ENCODE measurements around the gene MRPL46. TPM values are rescaled to one million over a fixed set of nuclear protein-coding genes. Genes with fewer than 3 reads are reported as not detected.
"Not testable (repeated sequence)": the region's sequence is repeated elsewhere in the genome, so short reads cannot be mapped to it uniquely, and the experiment has no call there.

MRPL46 gene
- total and polyA plus RNA-seq, 2 of the 13 experiments (the other 11 are each of a cell fraction or from before 2014, with no cell fraction given), result 62.9 to 79.2 TPM

DNA sequence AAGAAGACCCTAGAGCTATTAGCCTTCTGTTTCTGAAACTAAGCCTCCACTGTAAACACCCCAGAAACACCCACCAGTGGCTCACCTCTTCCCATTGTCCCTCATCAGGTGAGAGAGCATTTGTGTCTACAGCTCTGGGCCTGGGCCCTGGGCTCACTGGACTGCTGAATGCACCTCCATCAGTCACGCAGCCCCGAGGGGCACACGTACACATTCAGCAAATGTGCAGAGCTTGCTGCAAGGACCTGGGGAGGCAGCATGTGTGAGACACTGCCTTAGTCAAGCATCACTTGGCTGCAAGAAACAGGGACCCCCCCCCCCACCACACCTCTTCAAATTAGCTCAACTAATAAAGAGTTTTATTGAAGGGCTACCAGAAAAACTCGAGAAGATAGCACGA lies 29.0 kb downstream of the MRPL46 start:
- DNase-seq (ENCODE audit: low spot score), result no peak
- H3K4me2 ChIP-seq (ENCODE audit: low read depth, low read length), result no peak overlapping the region
- POLR2A ChIA-PET, result no interaction called here

DNA sequence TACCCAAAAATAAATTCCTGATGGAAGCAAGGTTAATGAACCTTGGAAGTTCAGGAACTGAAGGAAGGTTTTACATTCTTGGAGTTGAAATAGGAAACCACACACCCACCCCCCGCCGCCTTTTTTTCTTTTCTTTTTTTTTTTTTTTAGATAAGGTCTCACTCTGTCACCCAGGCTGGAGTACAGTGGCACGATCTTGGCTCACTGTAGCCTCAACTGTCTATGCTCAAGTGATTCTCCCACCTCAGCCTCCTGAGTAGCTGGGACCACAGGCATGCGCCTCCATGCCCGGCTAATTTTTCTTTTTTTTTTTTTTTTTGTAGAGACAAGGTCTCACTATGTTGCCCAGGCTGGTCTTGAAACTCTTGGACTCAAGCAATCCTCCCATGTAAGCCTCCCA lies 33.1 kb downstream of the MRPL46 start:
- H3K9me3 ChIP-seq (ENCODE audit: low read length); H3K4me3 ChIP-seq (replicated peaks in 1 of 3; ENCODE audit: insufficient read depth in 1 of 3, low read depth in 2 of 3, low read length in 3 of 3); H3K27me3 ChIP-seq (ENCODE audit: control insufficient read depth in 1 of 2, insufficient read depth in 2 of 2, low read length in 2 of 2); H3K4me2 ChIP-seq (ENCODE audit: low read depth, low read length); H3K79me2 ChIP-seq (ENCODE audit: insufficient read depth, low read length); DNase-seq (ENCODE audit: low spot score); FAIRE-seq; H2AFZ ChIP-seq (ENCODE audit: low read length); H3K36me3 ChIP-seq (replicated peaks in 1 of 2; ENCODE audit: control insufficient read depth in 1 of 2, insufficient read depth in 2 of 2, low read length in 2 of 2); CTCF ChIA-PET (ENCODE audit: low intra/inter-chr PET ratio, low total read pairs); intact Hi-C loops (cut with micrococcal nuclease; ENCODE audit: unreplicated experiment); H3K9ac ChIP-seq (ENCODE audit: insufficient read depth, low read depth, low read length); POLR2A ChIA-PET; H3K27ac ChIP-seq (ENCODE audit: extremely low read length, insufficient read depth, low read length); in situ Hi-C loops (cut with HindIII; ENCODE audit: extremely low pct_ligation_motif_present, low pct_unique_long_range_greater_than_20kb); H4K20me1 ChIP-seq (ENCODE audit: insufficient read depth, low read length); BruUV-seq (replicated peaks); ATAC-seq; H3K4me1 ChIP-seq (ENCODE audit: insufficient read depth, low read length): not testable (repeated sequence)
- WGBS (ENCODE audit: low lambda C conversion rate), result 44% methylated on average over 5 of the region's 5 CpGs

More for the DNA sequence above, 29.0 kb downstream of the MRPL46 start:
- H4K20me1 ChIP-seq (ENCODE audit: insufficient read depth, low read length), result no peaks in the 10 kb centered on the region
- BruUV-seq (replicated peaks), result no TSS peak
- no peak overlapping the region for H3K9ac ChIP-seq (ENCODE audit: insufficient read depth, low read depth, low read length)
- 45% methylated on average over 5 of the region's 5 CpGs for WGBS (ENCODE audit: low lambda C conversion rate)
- H3K4me3 ChIP-seq (replicated peaks in 1 of 3; ENCODE audit: insufficient read depth in 1 of 3, low read depth in 2 of 3, low read length in 3 of 3), result no peak overlapping the region
- no peak for FAIRE-seq
- CTCF ChIA-PET (ENCODE audit: low intra/inter-chr PET ratio, low total read pairs), result no interaction called here
- in situ Hi-C loops (cut with HindIII; ENCODE audit: extremely low pct_ligation_motif_present, low pct_unique_long_range_greater_than_20kb) (no loop called here), intact Hi-C loops (cut with micrococcal nuclease; ENCODE audit: unreplicated experiment) (no loop called here)
- no peaks in the 10 kb centered on the region; a peak in 1 of 5 replicates for H3K27me3 ChIP-seq (ENCODE audit: control insufficient read depth in 1 of 2, insufficient read depth in 2 of 2, low read length in 2 of 2)
- H2AFZ ChIP-seq (ENCODE audit: low read length), result no peak overlapping the region
- no peaks in the 10 kb centered on the region for H3K79me2 ChIP-seq (ENCODE audit: insufficient read depth, low read length)
- no peak for ATAC-seq
- TF ChIP-seq PHF20 (CRISPR knock-in tag; IDR thresholded peaks at IDR 0.05), result no peak
- no peak for TF ChIP-seq MLLT10 (CRISPR knock-in tag; IDR thresholded peaks at IDR 0.05)
- no peak for TF ChIP-seq ZNF761 (CRISPR knock-in tag; conservative IDR thresholded peaks at IDR 0.05)
- TF ChIP-seq, protein P1, sequence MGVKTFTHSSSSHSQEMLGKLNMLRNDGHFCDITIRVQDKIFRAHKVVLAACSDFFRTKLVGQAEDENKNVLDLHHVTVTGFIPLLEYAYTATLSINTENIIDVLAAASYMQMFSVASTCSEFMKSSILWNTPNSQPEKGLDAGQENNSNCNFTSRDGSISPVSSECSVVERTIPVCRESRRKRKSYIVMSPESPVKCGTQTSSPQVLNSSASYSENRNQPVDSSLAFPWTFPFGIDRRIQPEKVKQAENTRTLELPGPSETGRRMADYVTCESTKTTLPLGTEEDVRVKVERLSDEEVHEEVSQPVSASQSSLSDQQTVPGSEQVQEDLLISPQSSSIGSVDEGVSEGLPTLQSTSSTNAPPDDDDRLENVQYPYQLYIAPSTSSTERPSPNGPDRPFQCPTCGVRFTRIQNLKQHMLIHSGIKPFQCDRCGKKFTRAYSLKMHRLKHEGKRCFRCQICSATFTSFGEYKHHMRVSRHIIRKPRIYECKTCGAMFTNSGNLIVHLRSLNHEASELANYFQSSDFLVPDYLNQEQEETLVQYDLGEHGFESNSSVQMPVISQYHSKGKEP (CRISPR knock-in tag; IDR thresholded peaks at IDR 0.05), result no peak
- TF ChIP-seq ZNF225 (CRISPR knock-in tag; IDR thresholded peaks at IDR 0.05), result no peak
- TF ChIP-seq ZNF652 (CRISPR knock-in tag; IDR thresholded peaks at IDR 0.05; ENCODE audit: borderline replicate concordance, low read depth), result no peak
- TF ChIP-seq SP140L (CRISPR knock-in tag; IDR thresholded peaks at IDR 0.05; ENCODE audit: borderline replicate concordance), result no peak
- no peak for TF ChIP-seq XBP1 (CRISPR knock-in tag; IDR thresholded peaks at IDR 0.05)
- TF ChIP-seq, protein P2, sequence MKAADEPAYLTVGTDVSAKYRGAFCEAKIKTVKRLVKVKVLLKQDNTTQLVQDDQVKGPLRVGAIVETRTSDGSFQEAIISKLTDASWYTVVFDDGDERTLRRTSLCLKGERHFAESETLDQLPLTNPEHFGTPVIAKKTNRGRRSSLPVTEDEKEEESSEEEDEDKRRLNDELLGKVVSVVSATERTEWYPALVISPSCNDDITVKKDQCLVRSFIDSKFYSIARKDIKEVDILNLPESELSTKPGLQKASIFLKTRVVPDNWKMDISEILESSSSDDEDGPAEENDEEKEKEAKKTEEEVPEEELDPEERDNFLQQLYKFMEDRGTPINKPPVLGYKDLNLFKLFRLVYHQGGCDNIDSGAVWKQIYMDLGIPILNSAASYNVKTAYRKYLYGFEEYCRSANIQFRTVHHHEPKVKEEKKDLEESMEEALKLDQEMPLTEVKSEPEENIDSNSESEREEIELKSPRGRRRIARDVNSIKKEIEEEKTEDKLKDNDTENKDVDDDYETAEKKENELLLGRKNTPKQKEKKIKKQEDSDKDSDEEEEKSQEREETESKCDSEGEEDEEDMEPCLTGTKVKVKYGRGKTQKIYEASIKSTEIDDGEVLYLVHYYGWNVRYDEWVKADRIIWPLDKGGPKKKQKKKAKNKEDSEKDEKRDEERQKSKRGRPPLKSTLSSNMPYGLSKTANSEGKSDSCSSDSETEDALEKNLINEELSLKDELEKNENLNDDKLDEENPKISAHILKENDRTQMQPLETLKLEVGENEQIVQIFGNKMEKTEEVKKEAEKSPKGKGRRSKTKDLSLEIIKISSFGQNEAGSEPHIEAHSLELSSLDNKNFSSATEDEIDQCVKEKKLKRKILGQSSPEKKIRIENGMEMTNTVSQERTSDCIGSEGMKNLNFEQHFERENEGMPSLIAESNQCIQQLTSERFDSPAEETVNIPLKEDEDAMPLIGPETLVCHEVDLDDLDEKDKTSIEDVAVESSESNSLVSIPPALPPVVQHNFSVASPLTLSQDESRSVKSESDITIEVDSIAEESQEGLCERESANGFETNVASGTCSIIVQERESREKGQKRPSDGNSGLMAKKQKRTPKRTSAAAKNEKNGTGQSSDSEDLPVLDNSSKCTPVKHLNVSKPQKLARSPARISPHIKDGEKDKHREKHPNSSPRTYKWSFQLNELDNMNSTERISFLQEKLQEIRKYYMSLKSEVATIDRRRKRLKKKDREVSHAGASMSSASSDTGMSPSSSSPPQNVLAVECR (CRISPR knock-in tag; IDR thresholded peaks at IDR 0.05; ENCODE audit: borderline replicate concordance), result no peak
- no peak for TF ChIP-seq POGZ (CRISPR knock-in tag; IDR thresholded peaks at IDR 0.05)
- TF ChIP-seq EZH2 (conservative IDR thresholded peaks at IDR 0.05; ENCODE audit: low read depth, low read length), result no peak
- H3K27ac ChIP-seq (ENCODE audit: extremely low read length, insufficient read depth, low read length), result no peak overlapping the region
- H3K9me3 ChIP-seq (ENCODE audit: low read length), result no peaks in the 10 kb centered on the region
- no peaks in the 10 kb centered on the region for H3K36me3 ChIP-seq (replicated peaks in 1 of 2; ENCODE audit: control insufficient read depth in 1 of 2, insufficient read depth in 2 of 2, low read length in 2 of 2)
- no peaks in the 10 kb centered on the region for H3K4me1 ChIP-seq (ENCODE audit: insufficient read depth, low read length)
